ENCODE data around the gene PPP6R2. TPM values are rescaled to one million over a fixed set of nuclear protein-coding genes. Genes with fewer than 3 reads are reported as not detected.

The PPP6R2 gene
- total RNA-seq, 5 donors from 2014 or later (not counting 1 experiment from before 2014, with no cell fraction given), result 71.2 to 105 (median 96.8) TPM

DNA sequence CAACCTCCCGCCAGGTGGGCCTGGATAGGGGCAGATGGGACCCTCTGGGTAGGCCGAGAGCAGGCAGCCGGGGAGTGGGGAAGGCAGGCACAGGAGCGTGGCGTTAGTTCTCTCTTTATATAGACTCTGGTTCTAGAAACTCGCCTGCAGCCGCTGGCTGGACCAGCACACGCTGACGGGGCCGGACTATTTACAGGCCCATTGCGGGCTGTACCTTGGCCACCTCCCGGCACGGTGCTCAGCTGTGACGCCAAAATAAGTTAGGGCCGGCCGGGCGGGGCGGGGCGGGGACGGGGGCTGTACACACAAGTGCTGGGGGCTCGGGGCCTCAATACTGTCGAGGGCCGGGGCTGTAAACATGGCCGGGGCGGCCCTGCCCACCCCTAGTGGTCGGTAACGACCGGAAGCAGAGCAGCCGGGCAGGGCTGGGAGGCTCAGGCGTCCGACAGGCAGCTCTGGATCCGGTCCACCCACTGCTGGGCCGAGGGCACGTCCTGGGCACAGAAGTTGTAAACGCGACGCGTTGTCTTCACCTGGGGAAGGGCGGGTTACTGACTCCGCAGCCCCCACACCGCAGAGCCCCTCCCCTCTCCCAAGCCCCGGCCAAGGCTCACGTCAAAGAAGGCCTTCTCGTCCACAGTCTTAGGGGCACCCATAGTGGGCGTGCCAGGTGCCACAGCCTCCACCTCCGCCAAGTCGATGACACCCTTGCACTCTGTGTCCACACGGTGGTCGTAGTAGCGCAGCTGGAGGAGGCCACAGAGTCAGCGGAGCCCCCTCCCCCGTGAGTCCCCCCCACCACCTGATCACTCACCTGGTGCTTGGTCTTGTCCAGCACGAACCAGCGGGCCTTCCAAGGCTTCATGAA, 103.8 kb downstream of the PPP6R2 start:
- no peak for ATAC-seq (replicated peaks in 1 of 4)
- no peaks in the 10 kb centered on the region for H3K9me3 Mint-ChIP-seq
- CTCF ChIA-PET, result no interaction called here
- H3K27me3 ChIP-seq (replicated peaks in 1 of 2; ENCODE audit: control insufficient read depth in 2 of 2, extremely low read depth in 1 of 2, insufficient read depth in 2 of 2, low read length in 1 of 2), result no peaks in the 10 kb centered on the region
- H3K27ac Mint-ChIP-seq, result no peak overlapping the region
- no peak overlapping the region for H3K27ac ChIP-seq (ENCODE audit: low read length)
- H3K36me3 ChIP-seq (ENCODE audit: control insufficient read depth in 2 of 2, extremely low read depth in 1 of 2, insufficient read depth in 1 of 2, low read length in 1 of 2), result peaks cover 20 to 47% of the 10 kb centered on the region in 2 donors
- H3K9me3 ChIP-seq, result no peaks in the 10 kb centered on the region
- no peak for DNase-seq
- POLR2A ChIA-PET, result interaction anchor here in 1 of 2 donors (0.6 kb wide), 1 partner anchor 39 kb away, joined by 7 read pairs; no protein-coding TSS in a partner anchor
- H3K27me3 Mint-ChIP-seq, result no peaks in the 10 kb centered on the region
- H3K4me1 Mint-ChIP-seq, result peaks cover 25 to 33% (median 31%) of the 10 kb centered on the region in 3 donors
- 95% methylated on average over 40 of the region's 54 CpGs for WGBS (ENCODE audit: insufficient coverage)
- H3K4me3 Mint-ChIP-seq, result no peak overlapping the region
- H3K4me3 ChIP-seq (ENCODE audit: control insufficient read depth in 1 of 2, extremely low read depth in 1 of 2, low read length in 1 of 2), result no peak overlapping the region
- H3K4me1 ChIP-seq (ENCODE audit: control insufficient read depth in 1 of 2, extremely low read depth in 1 of 2, insufficient read depth in 2 of 2, low read length in 2 of 2), result peaks cover 8 to 55% of the 10 kb centered on the region in 2 experiments
- peaks cover 25% of the 10 kb centered on the region for H3K36me3 Mint-ChIP-seq

DNA sequence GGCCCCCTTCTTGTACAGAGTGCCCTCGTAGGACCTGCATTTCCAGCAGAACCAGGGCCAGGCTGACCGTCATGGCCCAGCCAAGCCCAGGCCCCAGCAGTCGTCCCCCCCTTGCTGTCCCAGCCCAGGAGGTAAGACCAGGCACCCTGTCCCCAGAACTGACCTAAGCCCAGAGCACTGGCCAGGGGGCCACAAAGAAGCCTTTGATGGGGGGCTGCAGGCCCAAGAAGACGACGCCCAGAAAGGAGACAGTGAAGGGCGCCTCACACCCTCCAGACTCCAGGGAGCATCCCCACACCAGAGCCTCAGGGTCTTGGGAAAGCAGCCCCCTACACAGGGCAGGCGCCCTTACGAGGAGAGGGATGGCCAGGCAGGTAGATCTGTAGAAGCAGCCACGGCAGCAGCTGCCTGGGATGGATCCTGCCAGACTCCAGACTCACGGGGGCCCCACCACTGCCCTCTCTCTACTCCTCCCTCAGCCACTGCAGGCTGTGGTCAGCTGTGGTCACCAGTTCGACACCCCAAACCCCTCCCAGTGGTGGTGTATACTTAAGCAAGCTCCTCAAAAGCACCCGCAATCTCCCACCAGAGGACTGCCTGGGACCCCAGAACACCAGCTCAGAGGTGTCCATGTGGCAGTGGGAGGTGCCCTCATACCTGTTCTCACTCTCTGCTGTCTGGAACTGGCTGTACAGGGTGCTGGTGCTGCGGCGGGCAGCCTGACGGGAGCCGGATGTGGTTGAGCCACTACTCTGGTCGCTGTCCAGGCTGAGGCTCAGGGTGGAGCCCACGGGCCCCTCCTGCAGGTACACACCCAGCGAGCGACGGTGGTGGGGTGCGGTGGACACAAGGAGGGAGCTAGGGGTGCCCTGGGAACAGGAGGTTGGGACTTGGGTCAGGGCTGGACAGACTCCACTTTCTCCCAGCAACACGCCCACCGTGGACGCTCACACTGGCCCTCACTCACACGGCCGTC, 104.7 kb downstream of the PPP6R2 start:
- Mint-ChIP-seq H3K36me3 (peaks cover 28% of the 10 kb centered on the region), H3K4me3 (no peak overlapping the region), H3K4me1 (peaks cover 25 to 35% (median 33%) of the 10 kb centered on the region in 3 donors), H3K27ac (peak overlapping the region in 1 of 2 donors; percentile 51), H3K27me3 (no peaks in the 10 kb centered on the region), H3K9me3 (no peaks in the 10 kb centered on the region)
- Histone ChIP-seq H3K27me3 (replicated peaks in 1 of 2; ENCODE audit: control insufficient read depth in 2 of 2, extremely low read depth in 1 of 2, insufficient read depth in 2 of 2, low read length in 1 of 2) (no peaks in the 10 kb centered on the region), H3K36me3 (ENCODE audit: control insufficient read depth in 2 of 2, extremely low read depth in 1 of 2, insufficient read depth in 1 of 2, low read length in 1 of 2) (peaks cover 20 to 49% of the 10 kb centered on the region in 2 donors), H3K4me1 (ENCODE audit: control insufficient read depth in 1 of 2, extremely low read depth in 1 of 2, insufficient read depth in 2 of 2, low read length in 2 of 2) (peaks cover 8 to 55% of the 10 kb centered on the region in 2 experiments), H3K27ac (ENCODE audit: low read length) (no peak overlapping the region), H3K9me3 (no peaks in the 10 kb centered on the region), H3K4me3 (ENCODE audit: control insufficient read depth in 1 of 2, extremely low read depth in 1 of 2, low read length in 1 of 2) (no peak overlapping the region)
- ATAC-seq (replicated peaks in 1 of 4) (no peak), DNase-seq (no peak)
- ChIA-PET POLR2A (no interaction called here), CTCF (no interaction called here)
- 88% methylated on average over 9 of the region's 27 CpGs for WGBS (ENCODE audit: insufficient coverage)

DNA sequence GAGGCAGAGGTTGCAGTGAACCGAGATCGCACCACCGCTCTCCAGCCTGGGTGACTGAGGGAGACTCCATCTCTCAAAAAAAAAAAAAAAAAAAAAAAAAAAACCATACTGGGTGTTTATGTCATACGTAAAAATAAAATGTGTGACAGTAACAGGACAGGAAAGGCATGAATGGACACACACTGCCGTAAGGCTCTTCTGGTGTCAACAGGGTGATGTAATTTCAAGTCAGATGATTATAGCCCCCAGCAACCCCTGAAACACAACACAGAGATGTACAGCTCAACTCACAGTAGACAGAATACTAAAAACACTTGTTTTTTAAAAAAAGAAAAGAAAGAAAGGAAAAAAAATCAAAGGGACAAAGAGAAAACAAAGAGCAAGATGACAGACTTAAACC, 109.5 kb downstream of the PPP6R2 start:
- CTCF ChIA-PET, result interaction anchor here in 1 of 2 donors (0.5 to 0.6 kb wide), 2 partner anchors 10 to 184 kb away, joined by 3 read pairs; no protein-coding TSS in a partner anchor
- no peak overlapping the region for H3K4me3 ChIP-seq (ENCODE audit: control insufficient read depth in 1 of 2, extremely low read depth in 1 of 2, low read length in 1 of 2)
- POLR2A ChIA-PET, result no interaction called here
- H3K9me3 ChIP-seq, result no peaks in the 10 kb centered on the region
- H3K36me3 ChIP-seq (ENCODE audit: control insufficient read depth in 2 of 2, extremely low read depth in 1 of 2, insufficient read depth in 1 of 2, low read length in 1 of 2), result peaks cover 34 to 71% of the 10 kb centered on the region in 2 donors
- H3K4me1 ChIP-seq (ENCODE audit: control insufficient read depth in 1 of 2, extremely low read depth in 1 of 2, insufficient read depth in 2 of 2, low read length in 2 of 2), result peaks cover 0 to 18% of the 10 kb centered on the region in 2 experiments
- DNase-seq, result no peak
- no peaks in the 10 kb centered on the region for H3K27me3 ChIP-seq (replicated peaks in 1 of 2; ENCODE audit: control insufficient read depth in 2 of 2, extremely low read depth in 1 of 2, insufficient read depth in 2 of 2, low read length in 1 of 2)
- no peaks in the 10 kb centered on the region for H3K9me3 Mint-ChIP-seq
- WGBS (ENCODE audit: insufficient coverage), result no CpG with 5 or more reads among the region's 5 CpGs
- H3K27me3 Mint-ChIP-seq, result no peaks in the 10 kb centered on the region
- ATAC-seq (replicated peaks in 1 of 4), result no peak
- H3K4me1 Mint-ChIP-seq, result peaks cover 12 to 17% (median 14%) of the 10 kb centered on the region in 3 donors
- H3K27ac ChIP-seq (ENCODE audit: low read length), result no peak overlapping the region
- no peak overlapping the region for H3K4me3 Mint-ChIP-seq
- H3K27ac Mint-ChIP-seq, result peak overlapping the region; percentile 33 to 77
- H3K36me3 Mint-ChIP-seq, result peaks cover 37% of the 10 kb centered on the region

DNA sequence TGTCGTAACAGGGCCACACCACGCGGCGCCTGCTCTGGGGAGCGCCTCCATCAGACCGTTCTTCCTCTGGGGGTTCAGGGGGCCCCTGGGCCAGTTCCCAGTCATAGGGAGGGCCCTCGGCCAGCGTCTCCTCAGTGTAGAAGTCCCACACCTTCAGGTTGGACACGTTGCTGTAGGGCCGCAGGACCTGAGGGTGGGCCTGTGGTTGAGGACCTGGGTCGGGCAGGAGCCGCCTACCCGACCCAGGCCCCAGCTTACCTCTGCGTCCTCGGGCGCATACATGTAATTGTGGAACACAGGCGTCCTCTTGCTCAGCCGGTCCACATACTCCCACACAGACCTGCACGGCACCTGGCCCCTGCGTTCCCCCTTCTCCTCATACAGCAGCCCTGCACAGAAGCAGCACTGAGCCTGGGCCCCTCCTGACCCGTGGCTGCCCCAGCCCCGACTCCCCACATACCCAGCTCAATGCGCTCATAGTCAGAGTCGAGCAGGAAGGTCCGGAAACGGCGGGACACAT, 111.5 kb downstream of the PPP6R2 start:
- DNase-seq, result no peak
- H3K4me3 ChIP-seq (ENCODE audit: control insufficient read depth in 1 of 2, extremely low read depth in 1 of 2, low read length in 1 of 2), result no peak overlapping the region
- peaks cover 0 to 8% of the 10 kb centered on the region in 2 experiments for H3K4me1 ChIP-seq (ENCODE audit: control insufficient read depth in 1 of 2, extremely low read depth in 1 of 2, insufficient read depth in 2 of 2, low read length in 2 of 2)
- H3K27me3 Mint-ChIP-seq, result no peaks in the 10 kb centered on the region
- no peaks in the 10 kb centered on the region for H3K9me3 ChIP-seq
- H3K36me3 Mint-ChIP-seq, result peaks cover 34% of the 10 kb centered on the region
- WGBS (ENCODE audit: insufficient coverage), result 99% methylated on average over 25 of the region's 27 CpGs
- ChIA-PET CTCF (no interaction called here), POLR2A (no interaction called here)
- H3K9me3 Mint-ChIP-seq, result no peaks in the 10 kb centered on the region
- H3K4me1 Mint-ChIP-seq, result peaks cover 8 to 12% (median 9%) of the 10 kb centered on the region in 3 donors
- H3K27ac ChIP-seq (ENCODE audit: low read length), result no peak overlapping the region
- no peaks in the 10 kb centered on the region for H3K27me3 ChIP-seq (replicated peaks in 1 of 2; ENCODE audit: control insufficient read depth in 2 of 2, extremely low read depth in 1 of 2, insufficient read depth in 2 of 2, low read length in 1 of 2)
- H3K36me3 ChIP-seq (ENCODE audit: control insufficient read depth in 2 of 2, extremely low read depth in 1 of 2, insufficient read depth in 1 of 2, low read length in 1 of 2), result peaks cover 27 to 76% of the 10 kb centered on the region in 2 donors
- no peak overlapping the region for H3K4me3 Mint-ChIP-seq
- ATAC-seq (replicated peaks in 1 of 4), result no peak
- H3K27ac Mint-ChIP-seq, result no peak overlapping the region

DNA sequence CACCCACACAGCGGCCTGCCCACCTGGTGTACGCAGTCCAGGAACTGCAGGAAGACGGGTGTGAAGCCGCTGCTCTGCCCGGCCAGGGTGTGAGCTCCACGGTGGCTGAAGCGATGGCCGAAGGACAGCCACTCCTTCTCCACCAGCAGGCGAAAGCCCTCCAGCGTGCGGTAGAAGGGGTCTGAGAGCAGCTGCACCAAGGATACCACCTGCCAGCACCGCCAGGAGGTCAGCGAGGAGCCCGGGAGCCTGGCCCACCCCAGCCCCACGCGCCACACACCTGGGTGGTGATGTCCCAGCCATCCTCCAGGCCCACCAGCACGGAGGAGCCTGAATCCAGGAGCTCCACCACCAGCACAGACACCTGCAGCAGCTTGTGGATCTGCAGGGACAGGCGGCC, 112.1 kb downstream of the PPP6R2 start:
- no peak for DNase-seq
- peaks cover 32% of the 10 kb centered on the region for H3K36me3 Mint-ChIP-seq

DNA sequence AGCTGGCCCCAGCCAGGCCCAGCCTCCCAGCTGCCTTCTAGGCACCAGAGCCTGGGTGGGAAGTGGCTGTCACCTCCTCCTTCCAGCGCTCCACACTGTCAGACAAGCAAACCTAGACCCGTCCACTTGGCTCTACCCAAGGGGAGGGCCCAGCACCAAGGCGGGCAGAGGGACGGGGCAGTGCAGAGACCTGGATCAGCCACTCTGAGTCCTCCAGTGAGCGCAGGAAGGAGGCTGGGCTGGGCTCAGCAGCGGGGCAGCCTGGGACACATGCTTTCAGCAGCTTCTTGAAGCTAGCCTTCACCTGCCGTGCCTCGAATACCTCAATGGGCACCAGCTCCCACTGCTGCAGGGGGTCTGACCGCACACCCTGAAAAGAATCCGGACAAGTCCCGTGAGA, 112.9 kb downstream of the PPP6R2 start:
- H3K4me1 ChIP-seq (ENCODE audit: control insufficient read depth in 1 of 2, extremely low read depth in 1 of 2, insufficient read depth in 2 of 2, low read length in 2 of 2), result peaks cover 0 to 5% of the 10 kb centered on the region in 2 experiments
- H3K9me3 ChIP-seq, result no peaks in the 10 kb centered on the region
- H3K9me3 Mint-ChIP-seq, result no peaks in the 10 kb centered on the region
- no peak overlapping the region for H3K27ac Mint-ChIP-seq
- H3K36me3 Mint-ChIP-seq, result peaks cover 35% of the 10 kb centered on the region
- POLR2A ChIA-PET, result no interaction called here
- H3K4me1 Mint-ChIP-seq, result peaks cover 3 to 9% (median 5%) of the 10 kb centered on the region in 3 donors
- DNase-seq (no peak), ATAC-seq (replicated peaks in 1 of 4) (no peak)
- CTCF ChIA-PET, result no interaction called here
- 90% methylated on average over 6 of the region's 11 CpGs for WGBS (ENCODE audit: insufficient coverage)
- no peak overlapping the region for H3K4me3 ChIP-seq (ENCODE audit: control insufficient read depth in 1 of 2, extremely low read depth in 1 of 2, low read length in 1 of 2)
- no peak overlapping the region for H3K4me3 Mint-ChIP-seq
- H3K27ac ChIP-seq (ENCODE audit: low read length), result no peak overlapping the region
- peaks cover 28 to 77% of the 10 kb centered on the region in 2 donors for H3K36me3 ChIP-seq (ENCODE audit: control insufficient read depth in 2 of 2, extremely low read depth in 1 of 2, insufficient read depth in 1 of 2, low read length in 1 of 2)
- no peaks in the 10 kb centered on the region for H3K27me3 ChIP-seq (replicated peaks in 1 of 2; ENCODE audit: control insufficient read depth in 2 of 2, extremely low read depth in 1 of 2, insufficient read depth in 2 of 2, low read length in 1 of 2)
- H3K27me3 Mint-ChIP-seq, result no peaks in the 10 kb centered on the region

More for the DNA sequence above, 112.1 kb downstream of the PPP6R2 start:
- Histone ChIP-seq H3K27me3 (replicated peaks in 1 of 2; ENCODE audit: control insufficient read depth in 2 of 2, extremely low read depth in 1 of 2, insufficient read depth in 2 of 2, low read length in 1 of 2) (no peaks in the 10 kb centered on the region), H3K9me3 (no peaks in the 10 kb centered on the region), H3K4me3 (ENCODE audit: control insufficient read depth in 1 of 2, extremely low read depth in 1 of 2, low read length in 1 of 2) (no peak overlapping the region), H3K27ac (ENCODE audit: low read length) (no peak overlapping the region), H3K4me1 (ENCODE audit: control insufficient read depth in 1 of 2, extremely low read depth in 1 of 2, insufficient read depth in 2 of 2, low read length in 2 of 2) (peaks cover 0 to 5% of the 10 kb centered on the region in 2 experiments), H3K36me3 (ENCODE audit: control insufficient read depth in 2 of 2, extremely low read depth in 1 of 2, insufficient read depth in 1 of 2, low read length in 1 of 2) (peaks cover 32 to 77% of the 10 kb centered on the region in 2 donors)
- H3K4me3 Mint-ChIP-seq, result no peak overlapping the region
- H3K27ac Mint-ChIP-seq, result no peak overlapping the region
- CTCF ChIA-PET, result no interaction called here
- no peak for ATAC-seq (replicated peaks in 1 of 4)
- POLR2A ChIA-PET, result no interaction called here
- H3K9me3 Mint-ChIP-seq, result no peaks in the 10 kb centered on the region
- peaks cover 5 to 9% (median 6%) of the 10 kb centered on the region in 3 donors for H3K4me1 Mint-ChIP-seq
- no peaks in the 10 kb centered on the region for H3K27me3 Mint-ChIP-seq
- WGBS (ENCODE audit: insufficient coverage), result 97% methylated on average over 14 of the region's 18 CpGs

Measured in T-cell (primary cell).